Measurements from ENCODE around the gene TTLL5. TPM values are rescaled to one million over a fixed set of nuclear protein-coding genes. Genes with fewer than 3 reads are reported as not detected.

TTLL5 gene
- total RNA-seq, 1 experiment from 2014 or later, result 34.7 TPM

- Histone ChIP-seq H3F3A (ENCODE audit: low read length, unreplicated experiment) (no peaks in the 10 kb centered on the region), H3K79me2 (ENCODE audit: low read length) (no peaks in the 10 kb centered on the region), H3K9ac (ENCODE audit: low read length) (no peak overlapping the region), H3K9me3 (ENCODE audit: low read length) (no peaks in the 10 kb centered on the region), H3K4me3 (ENCODE audit: low read length) (no peak overlapping the region), H3K27ac (ENCODE audit: low read length) (no peak overlapping the region), H3K9me2 (replicated peaks; ENCODE audit: low read length) (no peaks in the 10 kb centered on the region), H3K4me1 (ENCODE audit: insufficient read depth, low read length) (peaks cover 3% of the 10 kb centered on the region; the same call in 1 of the 2 replicates), H3K27me3 (ENCODE audit: low read length) (no peaks in the 10 kb centered on the region), H3K36me3 (ENCODE audit: low read depth, low read length) (no peaks in the 10 kb centered on the region), H3K4me2 (ENCODE audit: low read length) (no peak overlapping the region), H2AFZ (ENCODE audit: low read length) (no peak overlapping the region), H4K20me1 (ENCODE audit: low read length) (no peaks in the 10 kb centered on the region)
- CTCF ChIA-PET, result no interaction called here
- POLR2A ChIA-PET (ENCODE audit: unreplicated experiment), result no interaction called here
- no peak for ATAC-seq
- TF ChIP-seq EZH2phosphoT487 (IDR thresholded peaks at IDR 0.05; ENCODE audit: borderline replicate concordance, low read length), result no peak
- TF ChIP-seq CTCF (conservative IDR thresholded peaks at IDR 0.05; ENCODE audit: low read depth, low read length), result no peak
- TF ChIP-seq EZH2 (IDR thresholded peaks at IDR 0.05; ENCODE audit: low read length, unreplicated experiment), result no peak
- no TSS peak for BruUV-seq (replicated peaks)
- no peak for DNase-seq
- intact Hi-C loops (cut with micrococcal nuclease), result no loop called here
These were observed 186.5 kb downstream of the TTLL5 start for GRCh38 chr14:75847584-75847983.

GRCh38 chr14:75848167-75848913, 187.3 kb downstream of the TTLL5 start:
- no peaks in the 10 kb centered on the region for H3F3A ChIP-seq (ENCODE audit: low read length, unreplicated experiment)
- ATAC-seq (no peak), DNase-seq (no peak)
- H3K9me2 ChIP-seq (replicated peaks; ENCODE audit: low read length), result no peaks in the 10 kb centered on the region
- H3K9ac ChIP-seq (ENCODE audit: low read length), result no peak overlapping the region
- no peaks in the 10 kb centered on the region for H3K36me3 ChIP-seq (ENCODE audit: low read depth, low read length)
- H3K79me2 ChIP-seq (ENCODE audit: low read length), result no peaks in the 10 kb centered on the region
- no peak overlapping the region for H3K4me3 ChIP-seq (ENCODE audit: low read length)
- POLR2A ChIA-PET (ENCODE audit: unreplicated experiment), result interaction anchor here (0.5 kb wide), 1 partner anchor 16 kb away, joined by 3 read pairs; no protein-coding TSS in a partner anchor
- CTCF ChIA-PET, result no interaction called here
- no peak overlapping the region for H3K27ac ChIP-seq (ENCODE audit: low read length)
- BruUV-seq (replicated peaks), result no TSS peak
- intact Hi-C loops (cut with micrococcal nuclease), result no loop called here
- H3K4me1 ChIP-seq (ENCODE audit: insufficient read depth, low read length), result no peaks in the 10 kb centered on the region
- TF ChIP-seq EZH2 (IDR thresholded peaks at IDR 0.05; ENCODE audit: low read length, unreplicated experiment) (no peak), CTCF (conservative IDR thresholded peaks at IDR 0.05; ENCODE audit: low read depth, low read length) (no peak), EZH2phosphoT487 (IDR thresholded peaks at IDR 0.05; ENCODE audit: borderline replicate concordance, low read length) (no peak)
- H2AFZ ChIP-seq (ENCODE audit: low read length), result no peak overlapping the region
- no peaks in the 10 kb centered on the region for H3K27me3 ChIP-seq (ENCODE audit: low read length)
- H3K4me2 ChIP-seq (ENCODE audit: low read length), result no peak overlapping the region
- H4K20me1 ChIP-seq (ENCODE audit: low read length), result no peaks in the 10 kb centered on the region
- no peaks in the 10 kb centered on the region for H3K9me3 ChIP-seq (ENCODE audit: low read length)

- Histone ChIP-seq H2AFZ (ENCODE audit: low read length) (no peak overlapping the region), H3F3A (ENCODE audit: low read length, unreplicated experiment) (no peaks in the 10 kb centered on the region), H3K4me2 (ENCODE audit: low read length) (no peak overlapping the region), H3K9me2 (replicated peaks; ENCODE audit: low read length) (no peaks in the 10 kb centered on the region), H3K9ac (ENCODE audit: low read length) (no peak overlapping the region), H3K36me3 (ENCODE audit: low read depth, low read length) (no peaks in the 10 kb centered on the region), H3K9me3 (ENCODE audit: low read length) (no peaks in the 10 kb centered on the region), H3K4me1 (ENCODE audit: insufficient read depth, low read length) (no peaks in the 10 kb centered on the region), H3K27ac (ENCODE audit: low read length) (no peak overlapping the region), H4K20me1 (ENCODE audit: low read length) (no peaks in the 10 kb centered on the region), H3K79me2 (ENCODE audit: low read length) (no peaks in the 10 kb centered on the region), H3K27me3 (ENCODE audit: low read length) (no peaks in the 10 kb centered on the region), H3K4me3 (ENCODE audit: low read length) (no peak overlapping the region)
- DNase-seq (no peak), ATAC-seq (no peak)
- CTCF ChIA-PET, result no interaction called here
- intact Hi-C loops (cut with micrococcal nuclease), result no loop called here
- BruUV-seq (replicated peaks), result no TSS peak
- POLR2A ChIA-PET (ENCODE audit: unreplicated experiment), result no interaction called here
- no peak for TF ChIP-seq CTCF (conservative IDR thresholded peaks at IDR 0.05; ENCODE audit: low read depth, low read length)
- no peak for TF ChIP-seq EZH2 (IDR thresholded peaks at IDR 0.05; ENCODE audit: low read length, unreplicated experiment)
These were observed 188.4 kb downstream of the TTLL5 start for GRCh38 chr14:75849300-75849895.

All from PC-3 (cell line).